H1 (cell line): ENCODE measurements around the gene PPP1R1C. TPM values are rescaled to one million over a fixed set of nuclear protein-coding genes. Genes with fewer than 3 reads are reported as not detected.
A peak's percentile ranks its signal among the peaks of the same experiment; 100 is the strongest.

ENCODE experiments used
- CTCF ChIA-PET: fragments of 300-600 bp; sonication (Branson Sonifier 250); formaldehyde crosslinking; loops from one replicate; lab custom pipeline; 2021; ENCODE audit not compliant: partially characterized antibody; lab: Charles Lee
- POLR2A ChIA-PET: fragments of 300-600 bp; sonication (Branson Sonifier 250); formaldehyde crosslinking; loops from one replicate; lab custom pipeline; 2021; ENCODE audit warnings: inconsistent platforms; ENCODE audit not compliant: partially characterized antibody; lab: Charles Lee
- DNase-seq, 2 experiments: peaks; one replicate each; pipeline versions ENCODE4 v3.0.0 to v3.0.0-alpha.2; 2010 to 2022; ENCODE audit warnings: low spot score in 2 of 2, low read depth in 1 of 2, mixed read lengths in 1 of 2
- FAIRE-seq: peaks from 2 replicates; lab custom pipeline; 2011; peaks lifted over from hg19 to GRCh38; lab: Jason Lieb, UNC
- H2AFZ ChIP-seq: 2 replicates; pipeline ENCODE4 v1.8.1; 2012; ENCODE audit warnings: low read length, inconsistent platforms
- H2AK5ac ChIP-seq: 2 replicates; pipeline ENCODE4 v1.6.1; 2013; ENCODE audit warnings: low read depth, low read length
- H2BK120ac ChIP-seq: replicated peaks from 2 replicates; pipeline ENCODE3; 2013; ENCODE audit warnings: low read depth, low read length, inconsistent platforms
- H2BK12ac ChIP-seq: 2 replicates; pipeline ENCODE4 v1.6.1; 2013; ENCODE audit warnings: low read depth, low read length
- H2BK15ac ChIP-seq: 2 replicates; pipeline ENCODE4 v1.6.1; 2013; ENCODE audit warnings: low read length
- H2BK20ac ChIP-seq: 2 replicates; pipeline ENCODE4 v1.6.1; 2013; ENCODE audit warnings: low read length
- H2BK5ac ChIP-seq: 2 replicates; pipeline ENCODE4 v1.6.1; 2013; ENCODE audit warnings: low read depth, low read length
- H3K14ac ChIP-seq: 2 replicates; pipeline ENCODE4 v1.6.1; 2013; ENCODE audit warnings: inconsistent platforms; ENCODE audit not compliant: insufficient read length
- H3K18ac ChIP-seq: 2 replicates; pipeline ENCODE4 v1.6.1; 2013; ENCODE audit warnings: low read length; ENCODE audit errors: extremely low read depth
- H3K23ac ChIP-seq: 2 replicates; pipeline ENCODE4 v1.6.1; 2013; ENCODE audit warnings: inconsistent platforms; ENCODE audit not compliant: insufficient read length
- H3K23me2 ChIP-seq: 2 replicates; pipeline ENCODE4 v1.6.1; 2013; ENCODE audit warnings: low read depth, low read length
- H3K27ac ChIP-seq: 2 replicates; pipeline ENCODE4 v1.6.1; 2011; ENCODE audit warnings: low read depth, low read length, inconsistent platforms
- H3K27me3 ChIP-seq, 4 experiments: replicated peaks in 1 of 4; 1 replicate in 1 of 4; 2 replicates in 3 of 4; pipeline versions ENCODE4 v1.6.1 to v1.8.1; 2011 to 2013; ENCODE audit warnings: low read length in 3 of 4, mild to moderate bottlenecking in 3 of 4, inconsistent platforms in 2 of 4, mixed read lengths in 2 of 4, moderate library complexity in 1 of 4; ENCODE audit not compliant: control insufficient read depth in 3 of 4, insufficient read depth in 3 of 4; ENCODE audit errors: extremely low read depth in 1 of 4
- H3K36me3 ChIP-seq, 4 experiments: 2 replicates each; pipeline versions ENCODE4 v1.6.1 to v1.8.1; 2011 to 2013; ENCODE audit warnings: mild to moderate bottlenecking in 4 of 4, low read length in 3 of 4, moderate library complexity in 2 of 4, control low read depth in 1 of 4, inconsistent platforms in 1 of 4; ENCODE audit not compliant: insufficient read depth in 4 of 4, control insufficient read depth in 2 of 4
- H3K4ac ChIP-seq: replicated peaks from 2 replicates; pipeline ENCODE3; 2013; ENCODE audit warnings: low read length, low read depth, mixed read lengths, inconsistent platforms; ENCODE audit not compliant: insufficient read length
- H3K4me1 ChIP-seq, 4 experiments: replicated peaks in 1 of 4; 1 replicate in 1 of 4; 2 replicates in 3 of 4; pipeline versions ENCODE4 v1.6.1 to v1.8.1; 2011 to 2013; ENCODE audit warnings: low read length in 3 of 4, inconsistent platforms in 2 of 4, mixed read lengths in 1 of 4; ENCODE audit not compliant: insufficient read depth in 4 of 4, control insufficient read depth in 3 of 4
- H3K4me2 ChIP-seq, 2 experiments: 2 replicates each; pipeline versions ENCODE4 v1.6.1 to v1.8.1; 2011 to 2013; ENCODE audit warnings: low read depth in 2 of 2, low read length in 2 of 2, control low read depth in 1 of 2, inconsistent platforms in 1 of 2, mild to moderate bottlenecking in 1 of 2; ENCODE audit not compliant: insufficient read depth in 1 of 2
- H3K4me3 ChIP-seq, 4 experiments: fragments of 200-600, 300-600 bp in 1 of 4; sonication (generic), shearing (Covaris generic), sonication (Bioruptor Twin) in 1 of 4; 2 replicates each; pipeline versions ENCODE4 v1.5.1 to v1.8.1; 2011 to 2016; ENCODE audit warnings: low read length in 4 of 4, low read depth in 3 of 4, control low read depth in 2 of 4, inconsistent platforms in 2 of 4, mild to moderate bottlenecking in 2 of 4, mixed read lengths in 1 of 4, moderate library complexity in 1 of 4; ENCODE audit not compliant: insufficient read depth in 2 of 4; ENCODE audit errors: extremely low read depth in 1 of 4
- H3K56ac ChIP-seq: replicated peaks from 2 replicates; pipeline ENCODE3; 2013; ENCODE audit warnings: low read depth, mild to moderate bottlenecking, mixed read lengths, low read length, inconsistent platforms; ENCODE audit not compliant: insufficient read length
- H3K79me1 ChIP-seq: 2 replicates; pipeline ENCODE4 v1.6.1; 2013; ENCODE audit warnings: low read depth, low read length, control low read depth
- H3K79me2 ChIP-seq, 2 experiments: 2 replicates each; pipeline versions ENCODE4 v1.6.1 to v1.8.1; 2012 to 2013; ENCODE audit warnings: low read length in 2 of 2, mild to moderate bottlenecking in 2 of 2, inconsistent platforms in 1 of 2; ENCODE audit not compliant: insufficient read depth in 2 of 2, control insufficient read depth in 1 of 2
- H3K9ac ChIP-seq, 4 experiments: replicated peaks in 1 of 4; 1 replicate in 1 of 4; 2 replicates in 3 of 4; pipeline versions ENCODE4 v1.6.1 to v1.8.1; 2011 to 2013; ENCODE audit warnings: low read depth in 3 of 4, low read length in 3 of 4, control low read depth in 2 of 4, mild to moderate bottlenecking in 2 of 4, moderate library complexity in 2 of 4, inconsistent platforms in 1 of 4; ENCODE audit errors: extremely low read depth in 1 of 4
- H3K9me3 ChIP-seq, 2 experiments: 2 replicates each; pipeline versions ENCODE4 v1.6.1 to v1.8.1; 2012 to 2013; ENCODE audit warnings: mild to moderate bottlenecking in 2 of 2, moderate library complexity in 2 of 2, control low read depth in 1 of 2, inconsistent platforms in 1 of 2, low read depth in 1 of 2, low read length in 1 of 2, mixed read lengths in 1 of 2; ENCODE audit not compliant: insufficient read depth in 2 of 2
- H4K20me1 ChIP-seq, 2 experiments: replicated peaks in 1 of 2; 2 replicates each; pipeline versions ENCODE3 to v1.8.1; 2011 to 2013; ENCODE audit warnings: inconsistent platforms in 2 of 2, low read length in 2 of 2, mild to moderate bottlenecking in 1 of 2; ENCODE audit not compliant: insufficient read depth in 2 of 2, control insufficient read depth in 1 of 2
- H4K5ac ChIP-seq: 2 replicates; pipeline ENCODE4 v1.6.1; 2013; ENCODE audit warnings: low read length, low read depth, mixed read lengths, inconsistent platforms; ENCODE audit not compliant: insufficient read length
- H4K8ac ChIP-seq: 2 replicates; pipeline ENCODE4 v1.8.0; 2013; ENCODE audit warnings: mild to moderate bottlenecking, moderate library complexity, low read length, inconsistent platforms; ENCODE audit not compliant: insufficient read depth; ENCODE audit errors: extremely low read depth
- H4K91ac ChIP-seq: replicated peaks from 2 replicates; pipeline ENCODE3; 2013; ENCODE audit warnings: low read length, mixed read lengths, inconsistent platforms; ENCODE audit not compliant: insufficient read length
- CBX8 ChIP-seq: fragments of 300-800, 300-1000 bp; sonication (generic); IDR thresholded peaks from 2 replicates; pipeline ENCODE4 v1.7.1; 2016; ENCODE audit warnings: low read depth, low read length, borderline replicate concordance
- KDM1A ChIP-seq: fragments of 200-600, 300-600 bp; sonication (generic); IDR thresholded peaks from 2 replicates; pipeline ENCODE4 v1.7.1; 2016; ENCODE audit warnings: mild to moderate bottlenecking, low read length, borderline replicate concordance
- KDM4A ChIP-seq: IDR thresholded peaks from one replicate; pipeline ENCODE4 v1.7.1; 2012; ENCODE audit warnings: low read depth, mild to moderate bottlenecking, moderate library complexity, low read length, inconsistent platforms; ENCODE audit not compliant: severe bottlenecking
- RFX5 ChIP-seq: IDR thresholded peaks from 2 replicates; pipeline ENCODE4 v1.6.1; 2011; ENCODE audit warnings: low read depth, low read length, improper control_type of control experiment, borderline replicate concordance
- SP1 ChIP-seq: IDR thresholded peaks from 2 replicates; pipeline ENCODE4 v1.6.1; 2011; ENCODE audit warnings: low read depth, low read length
- WGBS, 2 experiments: shearing (Covaris generic) in 1 of 2; methylation state at CpG; one replicate each; pipeline versions ENCODE4 v1.1.6 to v1.1.7; 2013 to 2015; ENCODE audit warnings: low lambda C conversion rate in 2 of 2, mixed read lengths in 2 of 2, inconsistent platforms in 1 of 2, low coverage in 1 of 2, missing lambda C conversion rate in 1 of 2; ENCODE audit not compliant: insufficient replicate concordance in 2 of 2, insufficient coverage in 1 of 2, insufficient read length in 1 of 2; ENCODE audit errors: extremely low coverage in 1 of 2, missing lambda C conversion rate in 1 of 2; 5-methylcytosine and 5-hydroxymethylcytosine counted together
- polyA plus RNA-seq, 7 experiments: library from polyadenylated mRNA; depleted of rRNA in 3 of 7; stranded (reverse) in 5 of 7; unstranded in 2 of 7; fragments of >200 nt in 5 of 7; fragments of 200-250 nt in 2 of 7; gene quantifications; 1 replicate in 5 of 7; 2 replicates in 1 of 7; 4 replicates in 1 of 7; pipeline versions ENCODE4 v1.2.1 to v1.2.3, GENCODE V29; 2011 to 2013; ENCODE audit warnings: missing spikeins in 2 of 7, mixed read lengths in 2 of 7
- total RNA-seq: library from RNA; stranded (reverse); fragmentation: NEBNext Ultra II Directional; extraction: Animal tissue kit (Norgen Biotek cat#: 25700); gene quantifications from 2 replicates; pipeline ENCODE4 v1.2.1, GENCODE V29; 2021

Gene PPP1R1C
- total and polyA plus RNA-seq, 2 of the 8 experiments (the other 6 are each of a cell fraction or from before 2014, with no cell fraction given) = 1.3 to 5.3 TPM

- H3K9ac ChIP-seq = peak overlapping the region in 1 of 4 experiments; percentile 34; a peak in 1 of 7 replicates
- H3K79me2 ChIP-seq = no peaks in the 10 kb centered on the region
- H2AK5ac ChIP-seq = no peak overlapping the region
- no peaks in the 10 kb centered on the region for H3K23me2 ChIP-seq
- H3K23ac ChIP-seq = no peak overlapping the region
- H3K9me3 ChIP-seq = no peaks in the 10 kb centered on the region
- H3K18ac ChIP-seq = no peak overlapping the region
- H3K79me1 ChIP-seq = no peaks in the 10 kb centered on the region
- no peak overlapping the region for H4K8ac ChIP-seq
- H3K4me2 ChIP-seq = 0 out of 4 replicates have a peak overlapping the region, but pooled peaks of 1 of the 2 experiments have one; percentile 1
- no peak overlapping the region for H3K4me3 ChIP-seq
- no peak overlapping the region for H3K56ac ChIP-seq
- H2BK120ac ChIP-seq = no peak overlapping the region
- H2BK15ac ChIP-seq = no peak overlapping the region
- 100% methylated on average over 1 of the region's 1 CpG; no CpG with 5 or more reads in 1 of the 2 experiments for WGBS, 2 experiments
- H2AFZ ChIP-seq = no peak overlapping the region
- H2BK20ac ChIP-seq = no peak overlapping the region
- H3K36me3 ChIP-seq = no peaks in the 10 kb centered on the region
- FAIRE-seq (no peak), DNase-seq (no peak)
- H4K20me1 ChIP-seq = no peaks in the 10 kb centered on the region
- no peak overlapping the region for H4K5ac ChIP-seq
- H2BK12ac ChIP-seq = no peak overlapping the region
- POLR2A ChIA-PET = no interaction called here
- H3K4me1 ChIP-seq = peaks cover 0 to 4% (median 0%) of the 10 kb centered on the region in 4 experiments; a peak in 1 of 7 replicates
- no peak overlapping the region for H2BK5ac ChIP-seq
- no peak overlapping the region for H3K4ac ChIP-seq
- no peak overlapping the region for H3K14ac ChIP-seq
- no peak overlapping the region for H4K91ac ChIP-seq
- CTCF ChIA-PET = interaction anchor here (0.6 to 1.4 kb wide), 4 partner anchors 9 to 37 kb away, joined by 3 to 4 read pairs (median 3); no protein-coding TSS in a partner anchor
- TF ChIP-seq RFX5 = no peak
- no peak for TF ChIP-seq KDM1A
- TF ChIP-seq SP1 = no peak
- TF ChIP-seq CBX8 = no peak
- TF ChIP-seq KDM4A = no peak
- H3K27ac ChIP-seq = no peak overlapping the region
- no peaks in the 10 kb centered on the region for H3K27me3 ChIP-seq
These were observed 124.7 kb downstream of the PPP1R1C start for GRCh38 chr2:182110347-182110746.
